Nephron (organoid): ENCODE results near the gene PCNX1.
A peak's percentile ranks its signal among the peaks of the same experiment; 100 is the strongest.

Experiments
- H3K27ac Mint-ChIP-seq, 3 experiments: 2 replicates each; pipeline ENCODE4 v1.8.0; 2020; ENCODE audit warnings: mixed read lengths in 3 of 3, mild to moderate bottlenecking in 2 of 3, moderate library complexity in 1 of 3
- H3K27me3 Mint-ChIP-seq: 2 replicates; pipeline ENCODE4 v1.8.0; 2021; ENCODE audit warnings: low read depth, mild to moderate bottlenecking, moderate library complexity, mixed read lengths
- H3K36me3 Mint-ChIP-seq: 2 replicates; pipeline ENCODE4 v1.8.0; 2020; ENCODE audit warnings: low read depth, mixed read lengths
- H3K4me1 Mint-ChIP-seq: 2 replicates; pipeline ENCODE4 v1.8.0; 2020; ENCODE audit warnings: mixed read lengths
- H3K4me3 Mint-ChIP-seq, 3 experiments: 2 replicates each; pipeline ENCODE4 v1.8.0; 2020; ENCODE audit warnings: mild to moderate bottlenecking in 3 of 3, mixed read lengths in 3 of 3, moderate library complexity in 2 of 3
- H3K9me3 Mint-ChIP-seq: 2 replicates; pipeline ENCODE4 v1.8.0; 2020; ENCODE audit warnings: mixed read lengths
- CTCF ChIP-seq, 3 experiments: fragments of 200-600 bp; sonication (generic); IDR thresholded peaks; one replicate each; pipeline ENCODE4 v1.5.0; 2021; ENCODE audit warnings: antibody characterized with exemption in 3 of 3; ENCODE audit not compliant: unreplicated experiment in 3 of 3

Gene PCNX1

GRCh38 chr14:70916799-70917198 lies 9.5 kb downstream of the PCNX1 start:
- no peak for TF ChIP-seq CTCF (IDR thresholded peaks at IDR 0.05; ENCODE audit: unreplicated experiment in 3 of 3)
- no peaks in the 10 kb centered on the region for H3K27me3 Mint-ChIP-seq
- H3K4me3 Mint-ChIP-seq = no peak overlapping the region
- H3K27ac Mint-ChIP-seq = no peak overlapping the region
- peaks cover 24% of the 10 kb centered on the region for H3K36me3 Mint-ChIP-seq
- H3K9me3 Mint-ChIP-seq = no peaks in the 10 kb centered on the region
- peaks cover 44% of the 10 kb centered on the region for H3K4me1 Mint-ChIP-seq

GRCh38 chr14:70917633-70918032 lies 10.4 kb downstream of the PCNX1 start:
- TF ChIP-seq CTCF (IDR thresholded peaks at IDR 0.05; ENCODE audit: unreplicated experiment in 3 of 3) = no peak
- Mint-ChIP-seq H3K4me3 (no peak overlapping the region), H3K9me3 (no peaks in the 10 kb centered on the region), H3K36me3 (peaks cover 24% of the 10 kb centered on the region), H3K27me3 (no peaks in the 10 kb centered on the region), H3K4me1 (peaks cover 38% of the 10 kb centered on the region), H3K27ac (no peak overlapping the region)

- H3K27me3 Mint-ChIP-seq = no peaks in the 10 kb centered on the region
- peak overlapping the region; percentile 24 to 69 (median 69) for H3K27ac Mint-ChIP-seq
- no peaks in the 10 kb centered on the region for H3K9me3 Mint-ChIP-seq
- H3K36me3 Mint-ChIP-seq = peaks cover 20% of the 10 kb centered on the region
- H3K4me1 Mint-ChIP-seq = peaks cover 37% of the 10 kb centered on the region
- TF ChIP-seq CTCF (IDR thresholded peaks at IDR 0.05; ENCODE audit: unreplicated experiment in 3 of 3) = no peak
- no peak overlapping the region for H3K4me3 Mint-ChIP-seq
Measured at GRCh38 chr14:70919774-70920173, 12.5 kb downstream of the PCNX1 start.

- Mint-ChIP-seq H3K27me3 (no peaks in the 10 kb centered on the region), H3K36me3 (peaks cover 18% of the 10 kb centered on the region), H3K4me1 (peaks cover 35% of the 10 kb centered on the region), H3K9me3 (no peaks in the 10 kb centered on the region), H3K4me3 (no peak overlapping the region), H3K27ac (peak overlapping the region in 1 of 3 experiments; percentile 63)
- no peak for TF ChIP-seq CTCF (IDR thresholded peaks at IDR 0.05; ENCODE audit: unreplicated experiment in 3 of 3)
Measured at GRCh38 chr14:70920608-70921007, 13.3 kb downstream of the PCNX1 start.

- Mint-ChIP-seq H3K9me3 (no peaks in the 10 kb centered on the region), H3K4me1 (peaks cover 38% of the 10 kb centered on the region), H3K36me3 (peaks cover 9% of the 10 kb centered on the region), H3K27me3 (no peaks in the 10 kb centered on the region), H3K4me3 (no peak overlapping the region), H3K27ac (no peak overlapping the region)
- TF ChIP-seq CTCF (IDR thresholded peaks at IDR 0.05; ENCODE audit: unreplicated experiment in 3 of 3) = no peak
Measured at GRCh38 chr14:70921669-70922068, 14.4 kb downstream of the PCNX1 start.

GRCh38 chr14:70924521-70924920 lies 17.3 kb downstream of the PCNX1 start:
- no peaks in the 10 kb centered on the region for H3K36me3 Mint-ChIP-seq
- no peak overlapping the region for H3K4me3 Mint-ChIP-seq
- no peaks in the 10 kb centered on the region for H3K9me3 Mint-ChIP-seq
- H3K27ac Mint-ChIP-seq = no peak overlapping the region
- no peak for TF ChIP-seq CTCF (IDR thresholded peaks at IDR 0.05; ENCODE audit: unreplicated experiment in 3 of 3)
- no peaks in the 10 kb centered on the region for H3K27me3 Mint-ChIP-seq
- peaks cover 40% of the 10 kb centered on the region for H3K4me1 Mint-ChIP-seq
